GM21526 (cell line): Measurements from ENCODE around the gene SCARF2.

Experiments used
- ATAC-seq: cut with Tn5 transposase; IDR thresholded peaks from one replicate; pipeline ENCODE4 v1.9.1; 2021; ENCODE audit warnings: moderate library complexity; ENCODE audit not compliant: unreplicated experiment, low FRiP score

Gene SCARF2

GRCh38 chr22:20440637-20441591, 3.3 kb upstream of the SCARF2 start:
- no peak for ATAC-seq

- ATAC-seq = no peak
Observed at GRCh38 chr22:20439928-20440575, 2.4 kb upstream of the SCARF2 start.

GRCh38 chr22:20439556-20439927, 1.9 kb upstream of the SCARF2 start:
- no peak for ATAC-seq

- no peak for ATAC-seq
Observed at GRCh38 chr22:20438678-20439492, 1.3 kb upstream of the SCARF2 start.

GRCh38 chr22:20438427-20438677, 727 bp upstream of the SCARF2 start:
- ATAC-seq = no peak

GRCh38 chr22:20436768-20437612, 635 bp downstream of the SCARF2 start:
- no peak for ATAC-seq

GRCh38 chr22:20436307-20436767, 1.3 kb downstream of the SCARF2 start:
- ATAC-seq = no peak

- no peak for ATAC-seq
Observed at GRCh38 chr22:20435436-20436306, 2.0 kb downstream of the SCARF2 start.

- no peak for ATAC-seq
Observed at GRCh38 chr22:20434773-20435172, 2.9 kb downstream of the SCARF2 start.

GRCh38 chr22:20434264-20434751, 3.3 kb downstream of the SCARF2 start:
- ATAC-seq = no peak

- ATAC-seq = no peak
Observed at GRCh38 chr22:20433686-20434241, 3.9 kb downstream of the SCARF2 start.

GRCh38 chr22:20433191-20433590, 4.4 kb downstream of the SCARF2 start:
- no peak for ATAC-seq

- no peak for ATAC-seq
Observed at GRCh38 chr22:20432244-20432686, 5.4 kb downstream of the SCARF2 start.

GRCh38 chr22:20431511-20432192, 6.0 kb downstream of the SCARF2 start:
- ATAC-seq = no peak

- no peak for ATAC-seq
Observed at GRCh38 chr22:20430720-20431510, 6.7 kb downstream of the SCARF2 start.

- no peak for ATAC-seq
Observed at GRCh38 chr22:20430101-20430719, 7.4 kb downstream of the SCARF2 start.
